H9 (cell line): ENCODE results near the gene CTSE. TPM values are rescaled to one million over a fixed set of nuclear protein-coding genes. Genes with fewer than 3 reads are reported as not detected.
A peak's percentile ranks its signal among the peaks of the same experiment; 100 is the strongest.

Experiments
- DNase-seq: peaks from one replicate; pipeline ENCODE4 v3.0.0-alpha.2; 2017
- H2AFZ ChIP-seq: one replicate; pipeline ENCODE4 v1.6.1; 2013; ENCODE audit warnings: mild to moderate bottlenecking, low read length, control low read depth, moderate library complexity
- H2AK5ac ChIP-seq: 2 replicates; pipeline ENCODE4 v1.6.1; 2013; ENCODE audit warnings: low read length, control low read depth, mixed read lengths; ENCODE audit not compliant: insufficient read length
- H2BK120ac ChIP-seq: one replicate; pipeline ENCODE4 v1.6.1; 2013; ENCODE audit warnings: low read depth, mild to moderate bottlenecking, low read length, control low read depth, inconsistent platforms; ENCODE audit not compliant: poor library complexity, severe bottlenecking
- H2BK12ac ChIP-seq: 2 replicates; pipeline ENCODE4 v1.6.1; 2013; ENCODE audit warnings: low read length, control low read depth, mixed read lengths, low read depth; ENCODE audit not compliant: insufficient read length
- H2BK15ac ChIP-seq: 2 replicates; pipeline ENCODE4 v1.6.1; 2013; ENCODE audit warnings: low read depth, low read length, control low read depth
- H2BK20ac ChIP-seq: one replicate; pipeline ENCODE4 v1.6.1; 2013; ENCODE audit warnings: low read depth, mild to moderate bottlenecking, low read length, control low read depth, inconsistent platforms; ENCODE audit not compliant: poor library complexity, severe bottlenecking
- H2BK5ac ChIP-seq: 2 replicates; pipeline ENCODE4 v1.6.1; 2013; ENCODE audit warnings: low read length, control low read depth, mixed read lengths; ENCODE audit not compliant: insufficient read length
- H3K14ac ChIP-seq: 2 replicates; pipeline ENCODE4 v1.6.1; 2013; ENCODE audit warnings: low read length, control low read depth; ENCODE audit not compliant: insufficient read depth
- H3K18ac ChIP-seq: 2 replicates; pipeline ENCODE4 v1.6.1; 2013; ENCODE audit warnings: low read depth, mild to moderate bottlenecking, mixed read lengths, low read length, control low read depth; ENCODE audit not compliant: insufficient read length
- H3K23ac ChIP-seq: 2 replicates; pipeline ENCODE4 v1.6.1; 2013; ENCODE audit warnings: low read length, control low read depth, mixed read lengths, low read depth; ENCODE audit not compliant: insufficient read length
- H3K23me2 ChIP-seq: 2 replicates; pipeline ENCODE4 v1.6.1; 2013; ENCODE audit warnings: low read depth, mild to moderate bottlenecking, mixed read lengths, low read length, control low read depth; ENCODE audit not compliant: insufficient read length, poor library complexity, severe bottlenecking
- H3K27ac ChIP-seq: 2 replicates; pipeline ENCODE4 v1.5.1; 2013; ENCODE audit warnings: low read length, control low read depth, mixed read lengths, low read depth; ENCODE audit not compliant: insufficient read length
- H3K27me3 ChIP-seq: 2 replicates; pipeline ENCODE4 v1.6.1; 2013; ENCODE audit warnings: low read length, control low read depth, inconsistent platforms; ENCODE audit not compliant: insufficient read depth
- H3K4ac ChIP-seq: 2 replicates; pipeline ENCODE4 v1.6.1; 2013; ENCODE audit warnings: low read depth, mild to moderate bottlenecking, control low read depth, inconsistent platforms, low read length, moderate library complexity
- H3K4me1 ChIP-seq: 2 replicates; pipeline ENCODE4 v1.6.1; 2013; ENCODE audit warnings: low read length, control low read depth, inconsistent platforms; ENCODE audit not compliant: insufficient read depth
- H3K4me2 ChIP-seq: 2 replicates; pipeline ENCODE4 v1.6.1; 2013; ENCODE audit warnings: low read length, control low read depth, mixed read lengths; ENCODE audit not compliant: insufficient read length, insufficient read depth
- H3K56ac ChIP-seq: 2 replicates; pipeline ENCODE4 v1.6.1; 2013; ENCODE audit warnings: low read depth, mild to moderate bottlenecking, mixed read lengths, low read length, control low read depth; ENCODE audit not compliant: insufficient read length
- H3K79me1 ChIP-seq: 2 replicates; pipeline ENCODE4 v1.6.1; 2013; ENCODE audit warnings: low read depth, mild to moderate bottlenecking, moderate library complexity, low read length, control low read depth, inconsistent platforms; ENCODE audit not compliant: insufficient read depth, poor library complexity, severe bottlenecking
- H3K79me2 ChIP-seq: 2 replicates; pipeline ENCODE4 v1.6.1; 2013; ENCODE audit warnings: low read length, control low read depth, inconsistent platforms; ENCODE audit not compliant: insufficient read depth
- H3K9ac ChIP-seq: 2 replicates; pipeline ENCODE4 v1.6.1; 2013; ENCODE audit warnings: low read length, control low read depth, mixed read lengths; ENCODE audit not compliant: insufficient read length; ENCODE audit errors: extremely low read depth
- H3K9me3 ChIP-seq: one replicate; pipeline ENCODE4 v1.6.1; 2013; ENCODE audit warnings: low read depth, low read length, inconsistent platforms; ENCODE audit not compliant: control insufficient read depth
- H3T11ph ChIP-seq: one replicate; pipeline ENCODE4 v1.6.1; 2013; ENCODE audit warnings: mild to moderate bottlenecking, low read length, control low read depth, inconsistent platforms
- H4K20me1 ChIP-seq: one replicate; pipeline ENCODE4 v1.6.1; 2013; ENCODE audit not compliant: control insufficient read depth, insufficient read length, insufficient read depth
- H4K5ac ChIP-seq: 2 replicates; pipeline ENCODE4 v1.6.1; 2013; ENCODE audit warnings: low read depth, mild to moderate bottlenecking, mixed read lengths, low read length, control low read depth; ENCODE audit not compliant: insufficient read length
- H4K8ac ChIP-seq: replicated peaks from 2 replicates; pipeline ENCODE4 v1.6.1; 2013; ENCODE audit warnings: low read length, control low read depth, mixed read lengths, low read depth; ENCODE audit not compliant: insufficient read length
- H4K91ac ChIP-seq: 2 replicates; pipeline ENCODE4 v1.6.1; 2013; ENCODE audit warnings: low read depth, mild to moderate bottlenecking, moderate library complexity, mixed read lengths, low read length, control low read depth; ENCODE audit not compliant: insufficient read length
- H3K27ac Mint-ChIP-seq, 3 experiments: 2 replicates in 2 of 3; 3 replicates in 1 of 3; pipeline ENCODE4 v1.8.0; 2020 to 2021; ENCODE audit warnings: mixed read lengths in 3 of 3, mild to moderate bottlenecking in 1 of 3, moderate library complexity in 1 of 3
- H3K27me3 Mint-ChIP-seq: 2 replicates; pipeline ENCODE4 v1.8.0; 2021; ENCODE audit warnings: low read depth, mild to moderate bottlenecking, moderate library complexity, mixed read lengths
- H3K36me3 Mint-ChIP-seq, 3 experiments: 2 replicates in 2 of 3; 3 replicates in 1 of 3; pipeline ENCODE4 v1.8.0; 2020 to 2021; ENCODE audit warnings: low read depth in 3 of 3, mixed read lengths in 3 of 3; ENCODE audit not compliant: insufficient read depth in 1 of 3
- H3K4me1 Mint-ChIP-seq, 2 experiments: 2 replicates each; pipeline ENCODE4 v1.8.0; 2020; ENCODE audit warnings: mixed read lengths in 2 of 2
- H3K4me3 Mint-ChIP-seq, 2 experiments: 2 replicates in 1 of 2; 3 replicates in 1 of 2; pipeline ENCODE4 v1.8.0; 2020 to 2021; ENCODE audit warnings: mild to moderate bottlenecking in 2 of 2, mixed read lengths in 2 of 2, moderate library complexity in 1 of 2
- H3K9me3 Mint-ChIP-seq, 2 experiments: 2 replicates in 1 of 2; 3 replicates in 1 of 2; pipeline ENCODE4 v1.8.0; 2020; ENCODE audit warnings: mild to moderate bottlenecking in 2 of 2, mixed read lengths in 2 of 2, moderate library complexity in 1 of 2
- CTCF ChIP-seq: fragments of 200-600 bp; sonication (generic); conservative IDR thresholded peaks from 3 replicates; pipeline ENCODE4 v1.8.0; 2021; ENCODE audit warnings: antibody characterized with exemption, mild to moderate bottlenecking
- WGBS: extraction: QIAGEN DNeasy Blood & Tissue Kit; methylation state at CpG from one replicate; pipeline ENCODE4 v1.1.7; 2013; ENCODE audit warnings: missing lambda C conversion rate, low lambda C conversion rate, mixed read lengths; ENCODE audit not compliant: insufficient read length; ENCODE audit errors: extremely low coverage; 5-methylcytosine and 5-hydroxymethylcytosine counted together
- total RNA-seq: library from RNA; stranded (reverse); gene quantifications from 2 replicates; pipeline ENCODE4 v1.2.1, GENCODE V29; 2021

CTSE gene
- total RNA-seq, 1 experiment from 2014 or later: not detected

DNA sequence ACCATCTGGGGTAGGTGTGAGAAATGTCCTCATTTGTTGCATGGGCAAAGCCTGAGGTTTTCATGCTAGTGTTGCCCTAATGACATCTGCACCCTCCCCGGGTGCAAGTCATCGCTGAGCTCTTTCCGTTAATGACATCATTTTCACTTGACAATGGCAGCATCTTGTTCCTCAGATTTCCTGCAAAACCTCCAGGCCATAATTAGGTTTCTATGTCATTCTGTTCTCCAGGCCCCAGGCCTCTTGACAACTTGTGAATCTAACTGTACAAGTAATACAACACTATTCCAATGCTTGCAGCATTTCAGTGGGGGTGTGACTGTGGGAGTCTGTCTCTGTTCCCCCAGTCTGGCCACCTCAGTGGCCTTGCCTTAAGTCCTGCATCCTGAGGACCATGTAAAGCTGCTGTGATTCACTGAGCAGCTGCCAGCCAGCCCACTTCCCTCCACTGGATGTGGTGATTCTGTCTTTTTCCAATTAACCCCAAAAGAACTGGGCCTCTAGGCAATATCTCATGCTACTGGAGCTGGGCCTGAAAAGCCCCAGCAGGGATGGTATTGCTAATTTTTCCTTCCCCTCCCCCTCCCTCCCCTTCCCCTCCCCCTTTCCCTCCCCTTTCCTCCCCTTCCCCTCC, 43.3 kb downstream of the CTSE start:
- Histone ChIP-seq H3K79me2 (no peaks in the 10 kb centered on the region), H2BK12ac (no peak overlapping the region), H2BK20ac (no peak overlapping the region), H3K18ac (no peak overlapping the region), H3K27ac (no peak overlapping the region), H4K20me1 (no peaks in the 10 kb centered on the region), H3K23ac (no peak overlapping the region), H2AFZ (no peak overlapping the region), H3K14ac (no peak overlapping the region), H3K4ac (no peak overlapping the region), H3K9me3 (no peaks in the 10 kb centered on the region), H3K4me2 (no peak overlapping the region), H2AK5ac (no peak overlapping the region), H2BK5ac (no peak overlapping the region), H3K56ac (no peak overlapping the region), H3K27me3 (no peaks in the 10 kb centered on the region), H3T11ph (no peak overlapping the region), H4K5ac (no peak overlapping the region), H2BK120ac (no peak overlapping the region), H3K79me1 (no peaks in the 10 kb centered on the region), H3K9ac (no peak overlapping the region), H2BK15ac (no peak overlapping the region), H4K8ac (no peak overlapping the region), H3K4me1 (no peaks in the 10 kb centered on the region), H3K23me2 (no peaks in the 10 kb centered on the region), H4K91ac (no peak overlapping the region)
- Mint-ChIP-seq H3K4me3 (no peak overlapping the region), H3K4me1 (peaks cover 5 to 14% of the 10 kb centered on the region in 2 experiments), H3K27ac (0 out of 7 replicates have a peak overlapping the region, but pooled peaks of 1 of the 3 experiments have one; percentile 22), H3K36me3 (no peaks in the 10 kb centered on the region), H3K27me3 (peaks cover 2% of the 10 kb centered on the region), H3K9me3 (no peaks in the 10 kb centered on the region)
- WGBS: no CpG with 5 or more reads among the region's 3 CpGs
- no peak for DNase-seq
- TF ChIP-seq CTCF: no peak
